BJ (cell line): ENCODE results near the gene TMEM150A. TPM values are rescaled to one million over a fixed set of nuclear protein-coding genes. Genes with fewer than 3 reads are reported as not detected.

ENCODE experiments used
- CTCF ChIA-PET: fragments of 350-600 bp; formaldehyde crosslinking; extraction: SDS; loops from one replicate; lab custom pipeline; 2021; ENCODE audit warnings: antibody characterized with exemption, inconsistent platforms; lab: Yijun Ruan, JAX
- POLR2A ChIA-PET: fragments of 300-600 bp; sonication (Branson Sonifier 250); formaldehyde crosslinking; extraction: SDS; loops from one replicate; lab custom pipeline; 2021; ENCODE audit warnings: antibody characterized with exemption; lab: Charles Lee
- DNase-seq: peaks from one replicate; pipeline ENCODE4 v3.0.0-alpha.2; 2011; ENCODE audit warnings: low read depth
- H3K27me3 ChIP-seq: 2 replicates; pipeline ENCODE4 v1.6.0; 2011; ENCODE audit warnings: low read length; ENCODE audit not compliant: control insufficient read depth, insufficient read depth
- H3K36me3 ChIP-seq: 2 replicates; pipeline ENCODE4 v1.5.1; 2011; ENCODE audit warnings: low read length; ENCODE audit not compliant: control insufficient read depth, insufficient read depth
- H3K4me3 ChIP-seq: 2 replicates; pipeline ENCODE4 v1.5.1; 2011; ENCODE audit warnings: low read depth, mild to moderate bottlenecking, control low read depth, low read length
- CTCF ChIP-seq: IDR thresholded peaks from 2 replicates; pipeline ENCODE4 v1.5.1; 2011; ENCODE audit warnings: low read depth, mild to moderate bottlenecking, control low read depth, inconsistent platforms, low read length, moderate library complexity; ENCODE audit not compliant: insufficient read depth
- polyA plus RNA-seq: library from polyadenylated mRNA; depleted of rRNA; stranded (reverse); fragments of >200 nt; gene quantifications from 2 replicates; pipeline ENCODE4 v1.2.3, GENCODE V29; 2011

TMEM150A gene
- polyA plus RNA-seq, 1 experiment: 19.1 TPM

DNA sequence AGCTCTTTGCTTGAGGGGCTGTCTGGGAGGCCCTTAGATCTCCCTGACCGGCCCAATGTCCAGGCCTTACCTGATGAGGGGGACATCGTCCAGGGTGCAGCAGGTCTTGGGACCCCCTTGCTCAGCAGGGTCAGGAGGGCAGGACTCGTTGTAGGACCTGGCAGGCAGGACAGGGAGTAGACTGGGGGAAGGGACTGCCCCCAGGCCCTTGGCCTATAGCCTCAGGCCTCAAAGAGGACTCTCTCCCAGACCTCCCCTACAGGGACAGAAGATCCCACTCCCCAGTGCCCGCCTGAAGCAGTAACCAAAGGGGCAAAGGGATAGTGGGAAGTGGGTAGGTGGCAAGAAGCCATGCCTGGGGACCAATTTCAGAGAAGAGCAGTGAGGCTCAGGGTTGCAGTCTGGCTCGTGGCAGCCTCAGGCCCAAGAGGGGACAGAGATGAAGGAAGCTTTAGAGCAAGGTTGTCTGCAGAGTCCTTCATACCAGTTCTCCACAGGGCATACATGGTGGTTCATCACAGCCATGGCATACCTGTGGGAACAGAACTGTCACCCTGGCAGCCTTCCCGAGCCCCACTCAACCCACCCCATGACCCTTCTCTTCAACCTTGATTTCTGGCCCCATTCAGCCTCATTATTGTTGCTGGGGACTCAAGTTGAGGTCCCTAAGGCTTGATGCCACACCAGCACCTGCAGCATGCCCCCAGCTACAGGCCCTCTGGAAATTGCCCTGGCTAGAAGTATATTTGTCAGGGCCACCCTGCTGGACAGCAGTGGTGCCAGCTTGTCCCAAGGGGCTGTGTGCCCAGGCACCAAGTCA lies 1.3 kb downstream of the TMEM150A start:
- DNase-seq: no peak
- no peaks in the 10 kb centered on the region for H3K27me3 ChIP-seq
- TF ChIP-seq CTCF: no peak
- H3K4me3 ChIP-seq: peak overlapping the region; percentile 59; the same call in 1 of the 2 replicates
- POLR2A ChIA-PET: no interaction called here
- H3K36me3 ChIP-seq: peaks cover 17% of the 10 kb centered on the region
- CTCF ChIA-PET: interaction anchor here (1.6 kb wide), 1 partner anchor 11 kb away, joined by 6 read pairs; no protein-coding TSS in a partner anchor

- ChIA-PET POLR2A (no interaction called here), CTCF (interaction anchor here (0.9 to 1.6 kb wide), 2 partner anchors 10 to 41 kb away, joined by 3 to 6 read pairs; no protein-coding TSS in a partner anchor)
- Histone ChIP-seq H3K27me3 (no peaks in the 10 kb centered on the region), H3K4me3 (no peak overlapping the region), H3K36me3 (peaks cover 17% of the 10 kb centered on the region)
- no peak for TF ChIP-seq CTCF
- DNase-seq: no peak
These were observed 2.3 kb downstream of the TMEM150A start for GRCh38 chr2:85600235-85600575.

DNA sequence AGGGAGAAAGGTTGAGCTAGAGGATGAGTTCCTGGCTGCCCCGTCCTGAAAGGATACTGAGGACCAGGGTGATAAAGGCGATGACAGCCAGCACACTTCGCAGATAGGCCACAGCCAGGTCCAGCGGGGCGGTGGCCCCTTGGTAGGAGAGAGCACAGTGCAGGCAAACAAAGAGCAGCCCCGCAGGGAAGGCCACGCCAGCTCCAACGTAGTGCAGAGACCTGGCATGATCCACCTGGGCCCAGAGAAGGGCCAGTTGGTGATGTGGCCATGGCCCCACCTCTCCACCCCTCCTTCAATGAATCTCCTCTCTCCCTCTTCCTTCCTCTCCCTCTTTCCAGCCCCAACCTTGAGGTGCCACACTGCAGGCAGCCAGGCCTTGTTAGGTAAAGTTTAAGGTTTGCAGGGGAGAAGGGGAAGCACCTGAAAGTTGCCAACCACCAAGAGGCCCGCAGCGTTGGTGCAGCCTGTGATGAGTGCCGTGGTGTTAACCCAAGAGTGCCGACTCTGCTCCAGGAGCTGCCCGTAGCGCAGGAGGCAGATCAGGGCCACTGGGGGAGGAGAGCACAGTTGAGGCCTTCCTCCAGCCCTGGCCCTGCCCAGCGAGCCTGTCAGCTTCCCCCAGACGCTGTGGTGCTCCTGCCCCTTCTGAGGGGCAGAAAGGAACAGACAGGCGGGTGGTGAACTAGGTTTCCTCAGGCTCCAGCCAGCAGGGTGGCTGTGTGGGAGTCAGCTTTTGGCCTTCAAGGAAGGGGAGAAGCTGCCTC lies 2.8 kb downstream of the TMEM150A start:
- ChIA-PET CTCF (interaction anchor here (0.9 kb wide), 1 partner anchor 41 kb away, joined by 3 read pairs; no protein-coding TSS in a partner anchor), POLR2A (no interaction called here)
- TF ChIP-seq CTCF: no peak
- H3K36me3 ChIP-seq: peaks cover 17% of the 10 kb centered on the region
- H3K4me3 ChIP-seq: no peak overlapping the region
- H3K27me3 ChIP-seq: no peaks in the 10 kb centered on the region
- no peak for DNase-seq

DNA sequence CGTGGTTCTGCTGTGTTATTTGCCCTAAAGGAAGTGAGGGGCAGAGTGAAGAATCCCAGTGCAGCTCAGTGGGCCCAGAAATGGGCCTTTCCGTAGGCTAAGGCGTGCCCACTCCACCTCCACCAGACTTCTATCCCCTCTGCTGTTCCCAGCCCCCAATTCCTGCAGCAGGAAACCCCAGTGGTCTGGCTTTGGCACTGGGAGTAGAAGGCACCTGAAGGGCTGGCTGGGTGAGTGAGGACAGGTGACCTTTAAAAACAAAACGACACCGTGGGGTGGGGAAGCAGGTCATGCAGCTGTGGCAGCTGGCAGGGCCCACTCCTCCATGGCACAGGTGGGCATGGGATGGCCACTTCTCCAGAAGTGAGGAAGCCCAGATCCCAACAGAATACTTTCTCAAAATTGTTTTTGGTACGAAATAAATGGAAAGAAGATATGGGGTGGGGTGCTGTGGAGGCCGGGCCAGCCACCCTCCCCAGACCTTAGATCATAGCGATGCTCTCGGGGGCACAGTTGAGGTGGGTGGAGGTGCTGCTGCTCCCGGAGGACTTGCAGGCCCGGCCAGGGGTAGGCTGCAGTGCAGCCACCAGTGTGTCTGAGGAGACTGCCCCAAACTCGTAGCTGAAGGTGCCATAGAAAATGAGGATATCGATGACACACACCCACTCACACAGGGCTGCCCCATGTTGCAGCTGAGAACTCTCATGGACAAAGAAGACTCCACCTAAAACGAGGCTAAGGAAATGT lies 3.7 kb downstream of the TMEM150A start:
- Histone ChIP-seq H3K27me3 (no peaks in the 10 kb centered on the region), H3K4me3 (no peak overlapping the region), H3K36me3 (peaks cover 17% of the 10 kb centered on the region)
- POLR2A ChIA-PET: interaction anchor here (0.7 kb wide), 1 partner anchor 14 kb away, joined by 5 read pairs; the partner anchor contains the start of gene VAMP5
- CTCF ChIA-PET: no interaction called here
- TF ChIP-seq CTCF: no peak
- no peak for DNase-seq

- no peak for TF ChIP-seq CTCF
- no peaks in the 10 kb centered on the region for H3K27me3 ChIP-seq
- no peak for DNase-seq
- H3K4me3 ChIP-seq: no peak overlapping the region
- CTCF ChIA-PET: interaction anchor here (1.1 to 1.5 kb wide), 2 partner anchors 37 to 177 kb away, joined by 3 to 4 read pairs; no protein-coding TSS in a partner anchor
- peaks cover 18% of the 10 kb centered on the region for H3K36me3 ChIP-seq
- POLR2A ChIA-PET: no interaction called here
These were observed 5.3 kb downstream of the TMEM150A start for GRCh38 chr2:85597241-85597640.
